SK-N-SH (cell line): Measurements from ENCODE around the gene NRG3. TPM values are rescaled to one million over a fixed set of nuclear protein-coding genes. Genes with fewer than 3 reads are reported as not detected.

ENCODE experiments used
- CTCF ChIA-PET: fragments of 300-600, 350-600 bp; formaldehyde crosslinking; extraction: SDS; loops from one replicate; lab custom pipeline; 2021; lab: Yijun Ruan, JAX
- POLR2A ChIA-PET: fragments of 350-600 bp; sonication (Branson Sonifier 250); formaldehyde crosslinking; extraction: SDS; loops from one replicate; lab custom pipeline; 2020; ENCODE audit warnings: antibody characterized with exemption, inconsistent platforms; lab: Yijun Ruan, JAX
- DNase-seq: peaks from one replicate; pipeline ENCODE4 v3.0.0; 2012
- H2AFZ ChIP-seq: fragments of 200-600 bp; sonication (generic); 2 replicates; pipeline ENCODE4 v1.8.1; 2016; ENCODE audit warnings: antibody characterized with exemption, mild to moderate bottlenecking, low read depth
- H3F3A ChIP-seq: fragments of 200-600 bp; sonication (generic); replicated peaks from 2 replicates; pipeline ENCODE3; 2016; ENCODE audit warnings: antibody characterized with exemption, mild to moderate bottlenecking; ENCODE audit not compliant: insufficient read depth
- H3K27ac ChIP-seq, 2 experiments: fragments of 200-500 bp in 1 of 2; fragments of 200-600 bp in 1 of 2; sonication (Bioruptor generic) in 1 of 2; sonication (generic), shearing (Covaris generic) in 1 of 2; 2 replicates each; pipeline versions ENCODE4 v1.5.1 to v1.6.1; 2014 to 2016; ENCODE audit warnings: low read depth in 2 of 2, inconsistent platforms in 1 of 2, low read length in 1 of 2, mild to moderate bottlenecking in 1 of 2, mixed read lengths in 1 of 2
- H3K27me3 ChIP-seq: fragments of 200-600 bp; sonication (generic), shearing (Covaris generic); 2 replicates; pipeline ENCODE4 v1.6.1; 2016; ENCODE audit warnings: mixed run types; ENCODE audit not compliant: insufficient read depth
- H3K36me3 ChIP-seq, 2 experiments: fragments of 200-500 bp in 1 of 2; fragments of 200-600 bp in 1 of 2; sonication (Bioruptor generic) in 1 of 2; sonication (generic) in 1 of 2; replicated peaks in 1 of 2; 2 replicates each; pipeline versions ENCODE3 to v1.5.1; 2014 to 2016; ENCODE audit warnings: low read length in 1 of 2, mild to moderate bottlenecking in 1 of 2; ENCODE audit not compliant: insufficient read depth in 2 of 2, control insufficient read depth in 1 of 2
- H3K4me1 ChIP-seq, 2 experiments: fragments of 200-500 bp in 1 of 2; fragments of 200-600 bp in 1 of 2; sonication (Bioruptor generic) in 1 of 2; sonication (generic), shearing (Covaris generic) in 1 of 2; 2 replicates each; pipeline versions ENCODE4 v1.5.1 to v1.6.1; 2014 to 2016; ENCODE audit warnings: low read depth in 1 of 2, low read length in 1 of 2, mixed run types in 1 of 2; ENCODE audit not compliant: insufficient read depth in 2 of 2, control insufficient read depth in 1 of 2
- H3K4me2 ChIP-seq: fragments of 200-600 bp; sonication (generic), shearing (Covaris generic); 2 replicates; pipeline ENCODE4 v1.6.1; 2017; ENCODE audit warnings: mixed run types
- H3K4me3 ChIP-seq, 2 experiments: fragments of 200-500 bp in 1 of 2; fragments of 200-600 bp in 1 of 2; sonication (Bioruptor generic) in 1 of 2; sonication (generic), shearing (Covaris generic) in 1 of 2; 2 replicates each; pipeline versions ENCODE4 v1.5.1 to v1.8.1; 2014 to 2016; ENCODE audit warnings: low read depth in 2 of 2, inconsistent platforms in 1 of 2, low read length in 1 of 2, mild to moderate bottlenecking in 1 of 2, mixed read lengths in 1 of 2, moderate library complexity in 1 of 2
- H3K79me2 ChIP-seq: fragments of 200-600 bp; sonication (generic); 2 replicates; pipeline ENCODE4 v1.8.1; 2017; ENCODE audit warnings: mild to moderate bottlenecking; ENCODE audit not compliant: insufficient read depth
- H3K9ac ChIP-seq: fragments of 200-600 bp; sonication (generic); 2 replicates; pipeline ENCODE4 v1.6.1; 2017; ENCODE audit warnings: mixed run types
- H3K9me2 ChIP-seq: fragments of 200-600 bp; sonication (generic); 2 replicates; pipeline ENCODE4 v1.6.1; 2017; ENCODE audit warnings: mixed run types
- H3K9me3 ChIP-seq: fragments of 200-600 bp; sonication (generic); 2 replicates; pipeline ENCODE4 v1.6.1; 2017; ENCODE audit warnings: mixed run types, mild to moderate bottlenecking, moderate library complexity
- H4K20me1 ChIP-seq: fragments of 200-600 bp; sonication (generic); 2 replicates; pipeline ENCODE4 v1.6.1; 2017; ENCODE audit warnings: mild to moderate bottlenecking, mixed run types; ENCODE audit not compliant: insufficient read depth
- CTCF ChIP-seq: fragments of 200-600 bp; sonication (generic); IDR thresholded peaks from 2 replicates; pipeline ENCODE4 v1.6.1; 2017; ENCODE audit warnings: antibody characterized with exemption, mild to moderate bottlenecking, moderate library complexity
- EZH2phosphoT487 ChIP-seq: fragments of 200-600 bp; sonication (generic); IDR thresholded peaks from 2 replicates; pipeline ENCODE4 v1.6.1; 2017; ENCODE audit warnings: low read depth, mixed run types, mild to moderate bottlenecking, antibody characterized with exemption, moderate library complexity, borderline replicate concordance
- FOSL2 ChIP-seq: IDR thresholded peaks from 2 replicates; pipeline ENCODE4 v1.4.0; 2012; ENCODE audit warnings: low read depth, mild to moderate bottlenecking, moderate library complexity, borderline replicate concordance
- GABPA ChIP-seq: IDR thresholded peaks from 2 replicates; pipeline ENCODE4 v1.4.0; 2012; ENCODE audit warnings: low read depth, mild to moderate bottlenecking
- GATA2 ChIP-seq: sonication (generic); formaldehyde crosslinking; IDR thresholded peaks from 2 replicates; pipeline ENCODE4 v1.5.0; 2020; ENCODE audit warnings: mild to moderate bottlenecking, missing genetic modification reagents
- IRF3 ChIP-seq: fragments of 150-350 bp; IDR thresholded peaks from 2 replicates; pipeline ENCODE4 v1.6.1; 2016; ENCODE audit warnings: mild to moderate bottlenecking, low read depth, low read length
- JUND ChIP-seq: IDR thresholded peaks from 2 replicates; pipeline ENCODE4 v1.4.0; 2012
- MAX ChIP-seq: IDR thresholded peaks from 2 replicates; pipeline ENCODE4 v1.4.0; 2012; ENCODE audit warnings: low read depth
- MEF2A ChIP-seq: IDR thresholded peaks from 2 replicates; pipeline ENCODE4 v1.4.0; 2012; ENCODE audit warnings: low read depth, borderline replicate concordance
- NRF1 ChIP-seq: IDR thresholded peaks from 2 replicates; pipeline ENCODE4 v1.6.1; 2012; ENCODE audit warnings: low read depth, mild to moderate bottlenecking, low read length
- PBX3 ChIP-seq: IDR thresholded peaks from 2 replicates; pipeline ENCODE4; 2012
- RAD21 ChIP-seq: IDR thresholded peaks from 2 replicates; pipeline ENCODE4 v1.6.1; 2012; ENCODE audit warnings: mild to moderate bottlenecking, low read length
- RCOR1 ChIP-seq: fragments of 150-350 bp; IDR thresholded peaks from 2 replicates; pipeline ENCODE4 v1.6.1; 2017; ENCODE audit warnings: antibody characterized with exemption, low read length
- REST ChIP-seq: IDR thresholded peaks from 2 replicates; pipeline ENCODE4 v1.6.1; 2012; ENCODE audit warnings: mild to moderate bottlenecking, low read depth, low read length, moderate library complexity
- RFX5 ChIP-seq: IDR thresholded peaks from 2 replicates; pipeline ENCODE4 v1.6.1; 2012; ENCODE audit warnings: mild to moderate bottlenecking, improper control_type of control experiment, low read length
- SIN3A ChIP-seq: IDR thresholded peaks from 2 replicates; pipeline ENCODE4 v1.6.1; 2012; ENCODE audit warnings: low read depth, mild to moderate bottlenecking, low read length, moderate library complexity, borderline replicate concordance
- TAF1 ChIP-seq: IDR thresholded peaks from 2 replicates; pipeline ENCODE4 v1.6.1; 2012; ENCODE audit warnings: low read depth, mild to moderate bottlenecking, low read length, moderate library complexity, borderline replicate concordance
- TCF12 ChIP-seq: IDR thresholded peaks from 2 replicates; pipeline ENCODE4 v1.4.0; 2012
- USF1 ChIP-seq: IDR thresholded peaks from 2 replicates; pipeline ENCODE4 v1.4.0; 2012; ENCODE audit warnings: low read depth, borderline replicate concordance
- USF2 ChIP-seq: fragments of 150-350 bp; IDR thresholded peaks from 2 replicates; pipeline ENCODE4 v1.6.1; 2017; ENCODE audit warnings: antibody characterized with exemption, low read length, low read depth, borderline replicate concordance
- YY1 ChIP-seq: IDR thresholded peaks from 2 replicates; pipeline ENCODE4 v1.4.0; 2012; ENCODE audit warnings: low read depth, mild to moderate bottlenecking
- WGBS: methylation state at CpG from one replicate; pipeline ENCODE4 v1.1.6; 2017; ENCODE audit warnings: low lambda C conversion rate; 5-methylcytosine and 5-hydroxymethylcytosine counted together
- polyA plus RNA-seq, 3 experiments: library from polyadenylated mRNA; depleted of rRNA; stranded (reverse); fragments of >200 nt; gene quantifications; 2 replicates each; pipeline ENCODE4 v1.2.3, GENCODE V29; 2012

Gene NRG3
- polyA plus RNA-seq, 1 of the 3 experiments (the other 2 are of a cell fraction), result 0.03 TPM

GRCh38 chr10:82284180-82284579 lies 409.2 kb downstream of the NRG3 start (continued):
- TF ChIP-seq USF2 (no peak), PBX3 (no peak), GATA2 (CRISPR knock-in tag) (no peak), RFX5 (no peak), FOSL2 (no peak)
- TF ChIP-seq, all 33 proteins: peak for 0

- Histone ChIP-seq H3K4me2 (no peak overlapping the region), H3K9me3 (no peaks in the 10 kb centered on the region), H3K4me1 (no peaks in the 10 kb centered on the region), H3F3A (no peaks in the 10 kb centered on the region), H3K79me2 (no peaks in the 10 kb centered on the region), H3K9me2 (no peaks in the 10 kb centered on the region), H4K20me1 (no peaks in the 10 kb centered on the region), H3K27ac (no peak overlapping the region), H3K36me3 (no peaks in the 10 kb centered on the region), H3K9ac (no peak overlapping the region), H3K4me3 (no peak overlapping the region), H3K27me3 (no peaks in the 10 kb centered on the region), H2AFZ (no peak overlapping the region)
- POLR2A ChIA-PET, result no interaction called here
- TF ChIP-seq FOSL2, result no peak
- no peak for TF ChIP-seq USF1
- no peak for TF ChIP-seq GATA2 (CRISPR knock-in tag)
- TF ChIP-seq RFX5, result no peak
- TF ChIP-seq JUND, result no peak
- no peak for TF ChIP-seq REST
- no peak for TF ChIP-seq TCF12
- TF ChIP-seq TAF1, result no peak
- no peak for TF ChIP-seq MAX
- TF ChIP-seq RCOR1, result no peak
- TF ChIP-seq CTCF, result no peak
- TF ChIP-seq SIN3A, result no peak
- TF ChIP-seq RAD21, result no peak
- no peak for TF ChIP-seq PBX3
- TF ChIP-seq IRF3, result no peak
- no peak for TF ChIP-seq EZH2phosphoT487
- TF ChIP-seq NRF1, result no peak
- TF ChIP-seq YY1, result no peak
- no peak for TF ChIP-seq MEF2A
- no peak for TF ChIP-seq GABPA
- 13% methylated on average over 5 of the region's 6 CpGs for WGBS
- no peak for DNase-seq
- CTCF ChIA-PET, result no interaction called here
These were observed 413.5 kb downstream of the NRG3 start for GRCh38 chr10:82288461-82288881.
